Cardiac septum (tissue), 1 donor: Measurements from ENCODE around the gene ANO6. TPM values are rescaled to one million over a fixed set of nuclear protein-coding genes. Genes with fewer than 3 reads are reported as not detected.
"Not testable (repeated sequence)": the region's sequence is repeated elsewhere in the genome, so short reads cannot be mapped to it uniquely, and the experiment has no call there.

Experiments
- DNase-seq: peaks from one replicate; pipeline ENCODE4 v3.0.0-alpha.2; 2020; ENCODE audit warnings: low spot score
- intact Hi-C: fragments of 100-400 bp; cut with DNase I; formaldehyde crosslinking; loops from one replicate; pipeline ENCODE4 v1.14.0; 2022
- total RNA-seq: library from RNA; stranded (reverse); fragmentation: NEBNext Ultra II Directional; extraction: Animal tissue kit (Norgen Biotek cat#: 25700); gene quantifications from one replicate; pipeline ENCODE4 v1.2.1, GENCODE V29; 2021
- donor health status: DM: no; HTN: no; CAD: no.

Gene ANO6
- total RNA-seq, 1 donor from 2014 or later: 49.0 TPM

GRCh38 chr12:45296046-45296586 is 80.2 kb downstream of the ANO6 start:
- DNase-seq: no peak
- intact Hi-C loops: no loop called here

GRCh38 chr12:45298047-45298446 is 82.2 kb downstream of the ANO6 start:
- no peak for DNase-seq
- intact Hi-C loops: no loop called here

GRCh38 chr12:45298721-45299692 is 83.1 kb downstream of the ANO6 start:
- no peak for DNase-seq
- intact Hi-C loops: no loop called here

GRCh38 chr12:45302621-45303369 is 86.9 kb downstream of the ANO6 start:
- DNase-seq: no peak
- intact Hi-C loops: no loop called here

- intact Hi-C loops: no loop called here
- no peak for DNase-seq
Measured at GRCh38 chr12:45303945-45304344, 88.0 kb downstream of the ANO6 start.

- intact Hi-C loops: no loop called here
- no peak for DNase-seq
Measured at GRCh38 chr12:45304514-45305178, 88.8 kb downstream of the ANO6 start.

GRCh38 chr12:45305907-45306306 is 90.0 kb downstream of the ANO6 start:
- no peak for DNase-seq
- intact Hi-C loops: no loop called here

GRCh38 chr12:45309836-45310626 is 94.1 kb downstream of the ANO6 start:
- intact Hi-C loops: no loop called here
- no peak for DNase-seq

- intact Hi-C loops: no loop called here
- DNase-seq: no peak
Measured at GRCh38 chr12:45310627-45310968, 94.7 kb downstream of the ANO6 start.

GRCh38 chr12:45312012-45312411 is 96.1 kb downstream of the ANO6 start:
- intact Hi-C loops: no loop called here
- no peak for DNase-seq

- intact Hi-C loops: no loop called here
- no peak for DNase-seq
Measured at GRCh38 chr12:45314770-45315169, 98.9 kb downstream of the ANO6 start.

- DNase-seq: no peak
- intact Hi-C loops: no loop called here
Measured at GRCh38 chr12:45315462-45315861, 99.6 kb downstream of the ANO6 start.

GRCh38 chr12:45317261-45317660 is 101.4 kb downstream of the ANO6 start:
- DNase-seq, intact Hi-C loops: not testable (repeated sequence)

- no peak for DNase-seq
- intact Hi-C loops: no loop called here
Measured at GRCh38 chr12:45322810-45323209, 106.9 kb downstream of the ANO6 start.

GRCh38 chr12:45324391-45324790 is 108.5 kb downstream of the ANO6 start:
- no peak for DNase-seq
- intact Hi-C loops: no loop called here

GRCh38 chr12:45326358-45326975 is 110.6 kb downstream of the ANO6 start:
- DNase-seq: no peak

GRCh38 chr12:45327823-45328383 is 112.0 kb downstream of the ANO6 start:
- intact Hi-C loops: no loop called here
- DNase-seq: no peak

More at GRCh38 chr12:45326358-45326975, 110.6 kb downstream of the ANO6 start:
- intact Hi-C loops: no loop called here

GRCh38 chr12:45329238-45329637 is 113.3 kb downstream of the ANO6 start:
- intact Hi-C loops: no loop called here
- DNase-seq: no peak
